A673 (cell line): ENCODE results near the gene STK10. TPM values are rescaled to one million over a fixed set of nuclear protein-coding genes. Genes with fewer than 3 reads are reported as not detected.

ENCODE experiments used
- BruUV-seq: library from RNA; stranded (reverse); fragments of 400-500 nt; replicated peaks from 2 replicates; lab custom pipeline; 2021; lab: Mats Ljungman, UMichigan
- CTCF ChIA-PET: fragments of 300-600 bp; sonication (Branson Sonifier 250); formaldehyde crosslinking; loops from one replicate; lab custom pipeline; 2022; ENCODE audit warnings: antibody characterized with exemption; lab: Charles Lee
- POLR2A ChIA-PET: fragments of 300-600 bp; sonication (Branson Sonifier 250); formaldehyde crosslinking; loops from one replicate; lab custom pipeline; 2022; ENCODE audit warnings: antibody characterized with exemption; ENCODE audit not compliant: low non-redundant PET; lab: Charles Lee
- DNase-seq: peaks from one replicate; pipeline ENCODE4 v3.0.0-alpha.2; 2015; ENCODE audit warnings: low spot score
- H3K27ac ChIP-seq: fragments of 200-600 bp; sonication (generic); 2 replicates; pipeline ENCODE4 v1.5.1; 2016; ENCODE audit warnings: mixed run types, low read depth, mild to moderate bottlenecking, mixed read lengths, antibody characterized with exemption, low read length; ENCODE audit not compliant: poor library complexity, severe bottlenecking
- H3K27me3 ChIP-seq: fragments of 200-600 bp; sonication (generic); replicated peaks from 2 replicates; pipeline ENCODE4 v1.6.1; 2017; ENCODE audit warnings: mixed run types, low read depth, mild to moderate bottlenecking, mixed read lengths, antibody characterized with exemption, low read length; ENCODE audit not compliant: insufficient read depth, poor library complexity
- H3K36me3 ChIP-seq: fragments of 200-600 bp; sonication (generic); 2 replicates; pipeline ENCODE4 v1.6.1; 2016; ENCODE audit warnings: mixed run types, mild to moderate bottlenecking, mixed read lengths, antibody characterized with exemption, low read length; ENCODE audit not compliant: insufficient read depth, poor library complexity, severe bottlenecking
- H3K4me1 ChIP-seq: fragments of 200-600 bp; sonication (generic); 2 replicates; pipeline ENCODE4 v1.6.1; 2017; ENCODE audit warnings: mixed run types, mild to moderate bottlenecking, mixed read lengths, antibody characterized with exemption, low read length; ENCODE audit not compliant: insufficient read depth, poor library complexity, severe bottlenecking
- H3K4me3 ChIP-seq: fragments of 200-600 bp; sonication (generic); 2 replicates; pipeline ENCODE4 v1.5.1; 2016; ENCODE audit warnings: low read depth, mixed run types, mild to moderate bottlenecking, mixed read lengths, low read length; ENCODE audit not compliant: poor library complexity, severe bottlenecking
- H3K9me3 ChIP-seq: fragments of 200-600 bp; sonication (generic); 2 replicates; pipeline ENCODE4 v1.6.1; 2016; ENCODE audit warnings: mixed run types, low read depth, mild to moderate bottlenecking, mixed read lengths, antibody characterized with exemption, low read length; ENCODE audit not compliant: poor library complexity, severe bottlenecking
- EZH2 ChIP-seq: fragments of 200-600 bp; sonication (generic); IDR thresholded peaks from 2 replicates; pipeline ENCODE4 v1.6.1; 2017; ENCODE audit warnings: borderline replicate concordance, low read depth, mild to moderate bottlenecking, mixed read lengths, antibody characterized with exemption, low read length; ENCODE audit not compliant: poor library complexity, severe bottlenecking
- intact Hi-C: fragments of 100-400 bp; cut with micrococcal nuclease; formaldehyde crosslinking; loops from one replicate; pipeline ENCODE4 v1.10.0; 2022; ENCODE audit not compliant: unreplicated experiment
- total RNA-seq: library from RNA; stranded (reverse); gene quantifications from 2 replicates; pipeline ENCODE4 v1.2.3, GENCODE V29; 2021
- TF ChIP-seq, protein P1 (sequence below): fragments of 300-800, 200-600 bp; sonication (generic); conservative IDR thresholded peaks from 2 replicates; pipeline ENCODE4 v1.5.1; 2017; ENCODE audit warnings: low read depth, mild to moderate bottlenecking, antibody characterized with exemption, low read length, moderate library complexity, mixed read lengths

STK10 gene
- total RNA-seq, 1 experiment from 2014 or later, result 3.8 TPM

DNA sequence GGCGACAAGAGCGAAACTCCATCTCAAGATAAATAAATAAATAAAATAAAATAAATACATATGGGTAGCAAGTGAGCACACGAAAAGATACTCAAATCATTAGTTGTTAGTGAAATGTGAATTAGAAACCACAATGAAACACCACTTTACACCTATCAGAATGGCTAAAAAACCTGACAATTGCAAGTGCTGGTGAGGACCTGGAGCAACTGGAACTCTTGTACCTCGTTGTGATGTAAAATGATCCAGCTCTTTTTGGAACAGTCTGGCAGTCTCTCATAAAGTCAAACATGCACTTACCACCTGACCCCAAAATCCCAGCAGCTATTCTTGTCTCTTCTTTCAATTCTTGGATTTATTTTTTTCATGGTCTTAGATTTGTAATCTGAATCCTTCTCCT is 112.4 kb downstream of the STK10 start:
- no peak overlapping the region for H3K4me3 ChIP-seq
- CTCF ChIA-PET, result no interaction called here
- H3K27ac ChIP-seq, result no peak overlapping the region
- no TSS peak for BruUV-seq
- no peaks in the 10 kb centered on the region for H3K4me1 ChIP-seq
- POLR2A ChIA-PET, result no interaction called here
- no peak for DNase-seq
- H3K36me3 ChIP-seq, result no peaks in the 10 kb centered on the region
- H3K9me3 ChIP-seq, result no peaks in the 10 kb centered on the region
- no peak for TF ChIP-seq EZH2
- TF ChIP-seq, protein P1, sequence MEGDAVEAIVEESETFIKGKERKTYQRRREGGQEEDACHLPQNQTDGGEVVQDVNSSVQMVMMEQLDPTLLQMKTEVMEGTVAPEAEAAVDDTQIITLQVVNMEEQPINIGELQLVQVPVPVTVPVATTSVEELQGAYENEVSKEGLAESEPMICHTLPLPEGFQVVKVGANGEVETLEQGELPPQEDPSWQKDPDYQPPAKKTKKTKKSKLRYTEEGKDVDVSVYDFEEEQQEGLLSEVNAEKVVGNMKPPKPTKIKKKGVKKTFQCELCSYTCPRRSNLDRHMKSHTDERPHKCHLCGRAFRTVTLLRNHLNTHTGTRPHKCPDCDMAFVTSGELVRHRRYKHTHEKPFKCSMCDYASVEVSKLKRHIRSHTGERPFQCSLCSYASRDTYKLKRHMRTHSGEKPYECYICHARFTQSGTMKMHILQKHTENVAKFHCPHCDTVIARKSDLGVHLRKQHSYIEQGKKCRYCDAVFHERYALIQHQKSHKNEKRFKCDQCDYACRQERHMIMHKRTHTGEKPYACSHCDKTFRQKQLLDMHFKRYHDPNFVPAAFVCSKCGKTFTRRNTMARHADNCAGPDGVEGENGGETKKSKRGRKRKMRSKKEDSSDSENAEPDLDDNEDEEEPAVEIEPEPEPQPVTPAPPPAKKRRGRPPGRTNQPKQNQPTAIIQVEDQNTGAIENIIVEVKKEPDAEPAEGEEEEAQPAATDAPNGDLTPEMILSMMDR, result no peak
- H3K27me3 ChIP-seq, result no peaks in the 10 kb centered on the region
- intact Hi-C loops, result no loop called here

DNA sequence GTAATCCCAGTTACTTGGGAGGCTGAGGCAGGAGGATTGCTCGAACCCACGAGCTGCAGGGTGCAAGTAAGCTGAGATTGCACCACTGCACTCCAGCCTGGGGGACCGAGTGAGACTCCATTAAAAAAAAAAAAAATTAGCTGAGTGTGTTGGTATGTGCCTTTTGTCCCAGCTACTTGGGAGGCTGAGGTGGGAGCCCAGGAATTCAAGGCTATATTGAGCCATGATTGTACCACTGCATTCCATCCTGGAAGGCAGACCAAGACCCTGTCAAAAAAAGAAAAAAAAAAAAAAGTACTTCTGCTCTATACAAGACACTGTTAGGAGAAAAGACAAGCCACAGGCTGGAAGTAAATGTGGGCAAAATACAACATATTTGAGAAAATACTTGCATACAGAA is 113.1 kb downstream of the STK10 start:
- TF ChIP-seq, protein P1, result no peak
- no peak for TF ChIP-seq EZH2
- Histone ChIP-seq H3K27me3 (no peaks in the 10 kb centered on the region), H3K27ac (no peak overlapping the region), H3K4me1 (no peaks in the 10 kb centered on the region), H3K36me3 (no peaks in the 10 kb centered on the region), H3K4me3 (no peak overlapping the region), H3K9me3 (no peaks in the 10 kb centered on the region)
- CTCF ChIA-PET, result no interaction called here
- POLR2A ChIA-PET, result interaction anchor here (0.7 kb wide), 1 partner anchor 246 kb away, joined by 8 read pairs; no protein-coding TSS in a partner anchor
- no TSS peak for BruUV-seq
- intact Hi-C loops, result no loop called here
- DNase-seq, result no peak

DNA sequence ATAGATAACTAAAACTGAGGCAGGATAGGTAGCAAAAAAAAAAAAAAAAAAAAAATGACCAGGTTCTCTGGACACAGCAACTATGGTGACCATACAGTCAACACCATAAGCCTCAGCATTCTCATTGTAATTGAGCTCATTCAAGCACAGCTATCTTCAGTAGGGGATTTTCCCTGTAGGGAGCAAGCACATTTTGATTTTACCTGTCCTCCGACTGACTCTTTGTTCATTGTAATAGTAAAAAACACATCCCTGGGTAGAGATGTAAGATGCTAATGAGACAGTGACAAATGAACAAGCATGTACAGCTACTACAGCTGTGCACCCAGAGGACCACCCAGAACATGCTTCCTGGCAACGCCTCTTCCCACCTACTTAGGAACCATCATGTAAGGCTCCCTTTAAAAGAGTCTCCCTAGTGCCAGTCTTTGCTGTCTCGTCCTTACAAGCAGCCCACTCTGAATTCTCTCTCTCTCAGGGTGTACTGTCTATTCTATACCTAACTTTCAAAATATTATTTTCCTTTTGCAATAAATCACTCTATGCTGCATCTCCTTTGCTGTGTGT is 116.6 kb downstream of the STK10 start:
- H3K4me3 ChIP-seq, result no peak overlapping the region
- no peak overlapping the region for H3K27ac ChIP-seq
- H3K36me3 ChIP-seq, result no peaks in the 10 kb centered on the region
- H3K9me3 ChIP-seq, result no peaks in the 10 kb centered on the region
- no peak for TF ChIP-seq EZH2
- TF ChIP-seq, protein P1, result no peak
- DNase-seq, result no peak
- ChIA-PET CTCF (interaction anchor here (1.1 kb wide), 1 partner anchor 12 kb away, joined by 11 read pairs; no protein-coding TSS in a partner anchor), POLR2A (no interaction called here)
- BruUV-seq, result no TSS peak
- intact Hi-C loops, result no loop called here
- H3K4me1 ChIP-seq, result no peaks in the 10 kb centered on the region
- H3K27me3 ChIP-seq, result no peaks in the 10 kb centered on the region
